Measurements from ENCODE around the gene CHRNA9.

DNA sequence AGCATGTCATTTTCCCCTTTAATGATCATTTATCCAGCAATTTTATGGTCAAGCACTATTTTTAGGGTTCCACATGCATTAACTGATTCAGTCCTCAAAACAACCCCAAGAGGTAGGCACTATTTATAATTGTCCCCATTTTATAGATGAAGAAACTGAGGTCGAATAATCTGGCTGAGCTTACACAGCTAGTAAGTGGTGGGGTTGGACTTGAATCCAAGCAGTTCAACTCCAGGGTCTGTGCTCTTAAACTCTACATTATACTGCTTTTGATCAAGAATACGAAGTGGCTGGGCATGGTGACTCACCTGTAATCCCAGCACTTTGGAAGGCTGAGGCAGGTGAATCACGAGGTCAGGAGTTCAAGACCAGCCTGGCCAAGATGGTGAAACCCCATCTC is 3.2 kb upstream of the CHRNA9 start:
- TF ChIP-seq, protein P1, sequence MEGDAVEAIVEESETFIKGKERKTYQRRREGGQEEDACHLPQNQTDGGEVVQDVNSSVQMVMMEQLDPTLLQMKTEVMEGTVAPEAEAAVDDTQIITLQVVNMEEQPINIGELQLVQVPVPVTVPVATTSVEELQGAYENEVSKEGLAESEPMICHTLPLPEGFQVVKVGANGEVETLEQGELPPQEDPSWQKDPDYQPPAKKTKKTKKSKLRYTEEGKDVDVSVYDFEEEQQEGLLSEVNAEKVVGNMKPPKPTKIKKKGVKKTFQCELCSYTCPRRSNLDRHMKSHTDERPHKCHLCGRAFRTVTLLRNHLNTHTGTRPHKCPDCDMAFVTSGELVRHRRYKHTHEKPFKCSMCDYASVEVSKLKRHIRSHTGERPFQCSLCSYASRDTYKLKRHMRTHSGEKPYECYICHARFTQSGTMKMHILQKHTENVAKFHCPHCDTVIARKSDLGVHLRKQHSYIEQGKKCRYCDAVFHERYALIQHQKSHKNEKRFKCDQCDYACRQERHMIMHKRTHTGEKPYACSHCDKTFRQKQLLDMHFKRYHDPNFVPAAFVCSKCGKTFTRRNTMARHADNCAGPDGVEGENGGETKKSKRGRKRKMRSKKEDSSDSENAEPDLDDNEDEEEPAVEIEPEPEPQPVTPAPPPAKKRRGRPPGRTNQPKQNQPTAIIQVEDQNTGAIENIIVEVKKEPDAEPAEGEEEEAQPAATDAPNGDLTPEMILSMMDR (IDR thresholded peaks at IDR 0.05): no peak
- TF ChIP-seq POLR2A (IDR thresholded peaks at IDR 0.05) (no peak), EP300 (IDR thresholded peaks at IDR 0.05) (no peak), POLR2AphosphoS5 (IDR thresholded peaks at IDR 0.05) (no peak)

Data from stomach (tissue), 4 donors.